IMR-90 (cell line): ENCODE measurements around the gene ARVCF. TPM values are rescaled to one million over a fixed set of nuclear protein-coding genes. Genes with fewer than 3 reads are reported as not detected.
A peak's percentile ranks its signal among the peaks of the same experiment; 100 is the strongest.

Source experiments
- ATAC-seq: fragments of 200-7000 bp; cut with Tn5 transposase; 2 replicates; pipeline ENCODE4 v1.9.1; 2020; ENCODE audit warnings: low read depth, mild to moderate bottlenecking, moderate library complexity
- BruUV-seq: library from RNA; stranded (reverse); fragments of 400-500 nt; replicated peaks from 2 replicates; lab custom pipeline; 2021; lab: Mats Ljungman, UMichigan
- CTCF ChIA-PET: fragments of 300-600 bp; formaldehyde crosslinking; extraction: SDS; loops from one replicate; lab custom pipeline; 2021; ENCODE audit warnings: antibody characterized with exemption; lab: Yijun Ruan, JAX
- POLR2A ChIA-PET: fragments of 300-600 bp; sonication (Branson Sonifier 250); formaldehyde crosslinking; loops from one replicate; lab custom pipeline; 2022; ENCODE audit warnings: antibody characterized with exemption; ENCODE audit not compliant: unreplicated experiment; lab: Charles Lee
- DNase-seq: peaks from one replicate; pipeline ENCODE4 v3.0.0; 2013
- H2AFZ ChIP-seq: replicated peaks from 2 replicates; pipeline ENCODE3; 2013; ENCODE audit warnings: low read length, mild to moderate bottlenecking; ENCODE audit not compliant: poor library complexity
- H2AK5ac ChIP-seq: 2 replicates; pipeline ENCODE4 v1.6.1; 2013; ENCODE audit warnings: low read depth, low read length, inconsistent platforms
- H2AK9ac ChIP-seq: replicated peaks from 2 replicates; pipeline ENCODE3; 2013; ENCODE audit warnings: mild to moderate bottlenecking, low read depth, low read length, moderate library complexity; ENCODE audit not compliant: poor library complexity
- H2BK120ac ChIP-seq: 2 replicates; pipeline ENCODE4 v1.6.1; 2013; ENCODE audit warnings: low read depth, low read length, inconsistent platforms
- H2BK15ac ChIP-seq: 3 replicates; pipeline ENCODE4 v1.6.1; 2013; ENCODE audit warnings: low read depth, low read length, inconsistent platforms
- H2BK20ac ChIP-seq: 2 replicates; pipeline ENCODE4 v1.6.1; 2013; ENCODE audit warnings: low read depth, mild to moderate bottlenecking, inconsistent platforms, low read length, moderate library complexity
- H2BK5ac ChIP-seq: 2 replicates; pipeline ENCODE4 v1.6.1; 2013; ENCODE audit warnings: mild to moderate bottlenecking, low read depth, low read length, inconsistent platforms; ENCODE audit not compliant: poor library complexity, severe bottlenecking
- H3K14ac ChIP-seq: replicated peaks from 2 replicates; pipeline ENCODE4 v1.6.1; 2013; ENCODE audit warnings: low read depth, low read length, inconsistent platforms
- H3K18ac ChIP-seq: 2 replicates; pipeline ENCODE4 v1.6.1; 2013; ENCODE audit warnings: low read depth, low read length, control low read depth
- H3K23ac ChIP-seq: 2 replicates; pipeline ENCODE4 v1.6.1; 2013; ENCODE audit warnings: low read depth, low read length, inconsistent platforms
- H3K27ac ChIP-seq: 2 replicates; pipeline ENCODE4 v1.5.1; 2013; ENCODE audit warnings: mild to moderate bottlenecking, control low read depth, low read length; ENCODE audit not compliant: insufficient read depth
- H3K27me3 ChIP-seq: 2 replicates; pipeline ENCODE4 v1.6.1; 2013; ENCODE audit warnings: low read length; ENCODE audit not compliant: control insufficient read depth, insufficient read depth
- H3K36me3 ChIP-seq: 2 replicates; pipeline ENCODE4 v1.6.1; 2013; ENCODE audit warnings: low read length, mixed read lengths; ENCODE audit not compliant: control insufficient read depth, insufficient read depth
- H3K4ac ChIP-seq: 2 replicates; pipeline ENCODE4 v1.6.1; 2013; ENCODE audit warnings: low read depth, low read length, inconsistent platforms
- H3K4me1 ChIP-seq: 2 replicates; pipeline ENCODE4 v1.6.1; 2013; ENCODE audit warnings: low read length, mixed read lengths; ENCODE audit not compliant: control insufficient read depth, insufficient read depth
- H3K4me2 ChIP-seq: 2 replicates; pipeline ENCODE4 v1.6.1; 2013; ENCODE audit warnings: low read depth, mild to moderate bottlenecking, control low read depth, low read length, moderate library complexity
- H3K4me3 ChIP-seq: 2 replicates; pipeline ENCODE4 v1.5.1; 2013; ENCODE audit warnings: low read depth, mild to moderate bottlenecking, control low read depth, low read length, moderate library complexity; ENCODE audit not compliant: insufficient read depth
- H3K56ac ChIP-seq: 2 replicates; pipeline ENCODE4 v1.6.1; 2013; ENCODE audit warnings: low read length, inconsistent platforms; ENCODE audit not compliant: insufficient read depth; ENCODE audit errors: extremely low read depth
- H3K79me1 ChIP-seq, 2 experiments: 2 replicates each; pipeline ENCODE4 v1.6.1; 2013; ENCODE audit warnings: low read length in 2 of 2, inconsistent platforms in 1 of 2, low read depth in 1 of 2
- H3K9ac ChIP-seq: 2 replicates; pipeline ENCODE4 v1.6.1; 2013; ENCODE audit warnings: low read depth, low read length, control low read depth
- H3K9me1 ChIP-seq: 2 replicates; pipeline ENCODE4 v1.6.1; 2013; ENCODE audit warnings: low read length, inconsistent platforms; ENCODE audit not compliant: insufficient read depth
- H3K9me3 ChIP-seq: 2 replicates; pipeline ENCODE4 v1.6.1; 2013; ENCODE audit warnings: low read length; ENCODE audit not compliant: control insufficient read depth, insufficient read depth
- H4K20me1 ChIP-seq: 2 replicates; pipeline ENCODE4 v1.6.1; 2013; ENCODE audit warnings: low read length, inconsistent platforms; ENCODE audit not compliant: insufficient read depth
- H4K5ac ChIP-seq: 2 replicates; pipeline ENCODE4 v1.6.1; 2013; ENCODE audit warnings: mild to moderate bottlenecking, low read depth, low read length, control low read depth
- H4K8ac ChIP-seq, 2 experiments: 2 replicates each; pipeline ENCODE4 v1.6.1; 2013; ENCODE audit warnings: low read depth in 2 of 2, low read length in 2 of 2, control low read depth in 1 of 2, inconsistent platforms in 1 of 2
- H4K91ac ChIP-seq: 2 replicates; pipeline ENCODE4 v1.6.1; 2013; ENCODE audit warnings: low read depth, low read length, inconsistent platforms; ENCODE audit not compliant: insufficient read depth
- CEBPB ChIP-seq: IDR thresholded peaks from 2 replicates; pipeline ENCODE4 v1.6.1; 2012; ENCODE audit warnings: low read depth, low read length, improper control_type of control experiment
- MXI1 ChIP-seq: IDR thresholded peaks from 2 replicates; pipeline ENCODE4 v1.6.1; 2012; ENCODE audit warnings: low read depth, mild to moderate bottlenecking, low read length, moderate library complexity, borderline replicate concordance
- NFE2L2 ChIP-seq: fragments of 150-350 bp; IDR thresholded peaks from 2 replicates; pipeline ENCODE4 v1.6.1; 2016; ENCODE audit warnings: low read depth, mild to moderate bottlenecking, low read length
- RAD21 ChIP-seq: IDR thresholded peaks from 2 replicates; pipeline ENCODE4 v1.6.1; 2012; ENCODE audit warnings: low read length, improper control_type of control experiment
- RCOR1 ChIP-seq: IDR thresholded peaks from 2 replicates; pipeline ENCODE4 v1.6.1; 2012; ENCODE audit warnings: mild to moderate bottlenecking, low read length, improper control_type of control experiment; ENCODE audit not compliant: insufficient replicate concordance
- RFX5 ChIP-seq: IDR thresholded peaks from 2 replicates; pipeline ENCODE4 v1.8.0; 2012; ENCODE audit warnings: low read depth, mild to moderate bottlenecking, low read length, moderate library complexity
- SMC3 ChIP-seq: fragments of 150-350 bp; IDR thresholded peaks from 2 replicates; pipeline ENCODE4 v1.6.1; 2016; ENCODE audit warnings: low read depth, mild to moderate bottlenecking, antibody characterized with exemption, low read length, moderate library complexity
- WGBS, 2 experiments: methylation state at CpG; one replicate each; pipeline versions ENCODE4 v1.1.5 to v1.1.7; 2013; ENCODE audit warnings: missing lambda C conversion rate in 2 of 2; ENCODE audit not compliant: insufficient read length in 1 of 2; ENCODE audit errors: extremely low coverage in 2 of 2; 5-methylcytosine and 5-hydroxymethylcytosine counted together
- dilution Hi-C: fragments of 300-500 bp; cut with HindIII; formaldehyde crosslinking; loops from one replicate; pipeline ENCODE4 v1.14.3; 2018; ENCODE audit warnings: low sequenced_read_pairs; ENCODE audit not compliant: unreplicated experiment
- in situ Hi-C: fragments of 300-500 bp; cut with MboI; formaldehyde crosslinking; loops from 3 replicates; pipeline ENCODE4 v1.14.3; 2019; ENCODE audit warnings: low sequenced_read_pairs, inconsistent platforms, mixed read lengths
- intact Hi-C: fragments of 100-400 bp; cut with micrococcal nuclease; formaldehyde crosslinking; loops from 2 replicates; pipeline ENCODE4 v1.10.0; 2022
- polyA plus RNA-seq, 3 experiments: library from polyadenylated mRNA; depleted of rRNA; stranded (reverse); fragments of >200 nt; gene quantifications; 2 replicates each; pipeline ENCODE4 v1.2.3, GENCODE V29; 2012; ENCODE audit warnings: low replicate concordance in 1 of 3
- total RNA-seq: library from RNA; depleted of rRNA; stranded (reverse); fragments of >200 nt; gene quantifications from 2 replicates; pipeline ENCODE4 v1.2.3, GENCODE V29; 2012
- TF ChIP-seq, protein P1 (sequence below): conservative IDR thresholded peaks from 2 replicates; pipeline ENCODE4 v1.5.1; 2012; ENCODE audit warnings: mild to moderate bottlenecking, low read depth, low read length, improper control_type of control experiment

Gene ARVCF
- total and polyA plus RNA-seq, 2 of the 4 experiments (the other 2 are of a cell fraction), result 8.6 to 14.1 TPM

DNA sequence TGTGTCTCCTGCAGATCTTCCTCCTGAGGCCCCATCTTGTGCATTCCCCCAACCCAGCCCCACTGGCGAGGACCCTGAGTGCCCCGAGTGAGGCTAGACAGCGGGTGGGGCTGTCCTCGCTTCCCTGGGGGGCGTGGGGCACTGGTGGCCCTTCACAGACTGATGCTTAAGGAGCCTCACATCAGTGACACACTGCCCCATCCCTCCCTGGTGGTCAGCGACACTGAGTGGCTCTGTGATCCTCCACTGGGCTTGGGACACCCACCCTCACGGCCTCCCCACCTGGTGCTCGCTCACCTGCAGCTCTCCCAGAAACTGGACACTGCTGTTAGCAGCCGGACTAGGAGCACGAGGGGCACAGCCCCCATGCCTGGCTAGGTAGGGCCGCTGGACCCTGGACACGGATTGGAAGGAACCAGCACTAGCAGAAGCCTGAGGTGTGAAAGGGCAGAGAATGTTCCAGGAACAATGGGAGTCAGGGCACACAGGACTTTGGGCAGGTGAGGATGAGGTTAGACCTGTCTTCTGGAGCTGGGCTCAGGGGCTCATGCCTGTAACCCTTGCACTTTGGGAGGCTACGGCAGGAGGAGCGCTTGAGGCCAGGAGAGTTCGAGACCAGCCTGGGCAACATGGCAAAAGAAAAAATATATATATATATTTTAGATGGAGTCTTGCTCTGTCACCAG, 51.8 kb downstream of the ARVCF start:
- in situ Hi-C loops, result no loop called here
- H3K4ac ChIP-seq, result no peak overlapping the region
- POLR2A ChIA-PET, result no interaction called here
- dilution Hi-C loops, result no loop called here
- CTCF ChIA-PET, result interaction anchor here (1.5 kb wide), 1 partner anchor 11 kb away, joined by 4 read pairs; no protein-coding TSS in a partner anchor
- H2BK5ac ChIP-seq, result no peak overlapping the region
- H3K56ac ChIP-seq, result no peak overlapping the region
- H4K5ac ChIP-seq, result no peak overlapping the region
- no peak overlapping the region for H3K14ac ChIP-seq
- no peaks in the 10 kb centered on the region for H3K9me3 ChIP-seq
- no TSS peak for BruUV-seq
- peaks cover 61% of the 10 kb centered on the region for H3K36me3 ChIP-seq
- H3K27ac ChIP-seq, result no peak overlapping the region
- H2AK5ac ChIP-seq, result no peak overlapping the region
- DNase-seq, result no peak
- H3K4me2 ChIP-seq, result no peak overlapping the region
- no peak overlapping the region for H3K9ac ChIP-seq
- no peak for ATAC-seq
- H2AFZ ChIP-seq, result no peak overlapping the region
- no peaks in the 10 kb centered on the region for H3K27me3 ChIP-seq
- H2AK9ac ChIP-seq, result peak overlapping the region; percentile 13
- H4K20me1 ChIP-seq, result peaks cover 27% of the 10 kb centered on the region
- H3K18ac ChIP-seq, result no peak overlapping the region
- intact Hi-C loops, result no loop called here
- no peak overlapping the region for H2BK20ac ChIP-seq
- H3K9me1 ChIP-seq, result peaks cover under 1% of the 10 kb centered on the region; the same call in 1 of the 2 replicates
- no peak overlapping the region for H4K8ac ChIP-seq
- H3K4me3 ChIP-seq, result no peak overlapping the region
- peaks cover 10 to 37% of the 10 kb centered on the region in 2 experiments; a peak in 3 of 4 replicates for H3K79me1 ChIP-seq
- WGBS, 2 experiments, result 97% methylated on average over 4 of the region's 15 CpGs; no CpG with 5 or more reads in 1 of the 2 experiments
- no peak overlapping the region for H4K91ac ChIP-seq
- no peak overlapping the region for H3K23ac ChIP-seq
- H2BK120ac ChIP-seq, result no peak overlapping the region
- H3K4me1 ChIP-seq, result peaks cover 13% of the 10 kb centered on the region
- TF ChIP-seq NFE2L2, result no peak
- TF ChIP-seq RAD21, result no peak
- TF ChIP-seq, protein P1, sequence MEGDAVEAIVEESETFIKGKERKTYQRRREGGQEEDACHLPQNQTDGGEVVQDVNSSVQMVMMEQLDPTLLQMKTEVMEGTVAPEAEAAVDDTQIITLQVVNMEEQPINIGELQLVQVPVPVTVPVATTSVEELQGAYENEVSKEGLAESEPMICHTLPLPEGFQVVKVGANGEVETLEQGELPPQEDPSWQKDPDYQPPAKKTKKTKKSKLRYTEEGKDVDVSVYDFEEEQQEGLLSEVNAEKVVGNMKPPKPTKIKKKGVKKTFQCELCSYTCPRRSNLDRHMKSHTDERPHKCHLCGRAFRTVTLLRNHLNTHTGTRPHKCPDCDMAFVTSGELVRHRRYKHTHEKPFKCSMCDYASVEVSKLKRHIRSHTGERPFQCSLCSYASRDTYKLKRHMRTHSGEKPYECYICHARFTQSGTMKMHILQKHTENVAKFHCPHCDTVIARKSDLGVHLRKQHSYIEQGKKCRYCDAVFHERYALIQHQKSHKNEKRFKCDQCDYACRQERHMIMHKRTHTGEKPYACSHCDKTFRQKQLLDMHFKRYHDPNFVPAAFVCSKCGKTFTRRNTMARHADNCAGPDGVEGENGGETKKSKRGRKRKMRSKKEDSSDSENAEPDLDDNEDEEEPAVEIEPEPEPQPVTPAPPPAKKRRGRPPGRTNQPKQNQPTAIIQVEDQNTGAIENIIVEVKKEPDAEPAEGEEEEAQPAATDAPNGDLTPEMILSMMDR, result no peak
- TF ChIP-seq RFX5, result no peak
- TF ChIP-seq CEBPB, result no peak
- no peak for TF ChIP-seq RCOR1
- no peak for TF ChIP-seq MXI1
- TF ChIP-seq SMC3, result no peak
- no peak overlapping the region for H2BK15ac ChIP-seq
